ENCODE measurements around the gene LMTK3.
"Not testable (repeated sequence)": the region's sequence is repeated elsewhere in the genome, so short reads cannot be mapped to it uniquely, and the experiment has no call there.

LMTK3 gene

GRCh38 chr19:48487544-48487943, 24.1 kb downstream of the LMTK3 start:
- DNase-seq, result no peak

GRCh38 chr19:48486706-48487105, 24.9 kb downstream of the LMTK3 start:
- not testable (repeated sequence) for DNase-seq

- DNase-seq, result no peak
Observed at GRCh38 chr19:48484931-48485612, 26.6 kb downstream of the LMTK3 start.

GRCh38 chr19:48484247-48484893, 27.3 kb downstream of the LMTK3 start:
- no peak for DNase-seq

GRCh38 chr19:48483301-48483700, 28.3 kb downstream of the LMTK3 start:
- no peak for DNase-seq

- no peak for DNase-seq
Observed at GRCh38 chr19:48481846-48482639, 29.6 kb downstream of the LMTK3 start.

GRCh38 chr19:48480558-48481500, 30.8 kb downstream of the LMTK3 start:
- DNase-seq, result no peak

GRCh38 chr19:48480183-48480557, 31.5 kb downstream of the LMTK3 start:
- DNase-seq, result no peak

GRCh38 chr19:48479686-48480085, 31.9 kb downstream of the LMTK3 start:
- DNase-seq, result no peak

GRCh38 chr19:48478339-48479256, 33.0 kb downstream of the LMTK3 start:
- no peak for DNase-seq

GRCh38 chr19:48477698-48478338, 33.8 kb downstream of the LMTK3 start:
- DNase-seq, result no peak

- no peak for DNase-seq
Observed at GRCh38 chr19:48477067-48477685, 34.5 kb downstream of the LMTK3 start.

GRCh38 chr19:48476176-48476575, 35.5 kb downstream of the LMTK3 start:
- DNase-seq, result no peak

GRCh38 chr19:48475369-48476068, 36.1 kb downstream of the LMTK3 start:
- DNase-seq, result no peak

GRCh38 chr19:48474084-48474592, 37.5 kb downstream of the LMTK3 start:
- no peak for DNase-seq

GRCh38 chr19:48473161-48473966, 38.3 kb downstream of the LMTK3 start:
- no peak for DNase-seq

- no peak for DNase-seq
Observed at GRCh38 chr19:48471836-48472235, 39.8 kb downstream of the LMTK3 start.

GRCh38 chr19:48470856-48471255, 40.8 kb downstream of the LMTK3 start:
- DNase-seq, result no peak

Measured in NCI-H524 (cell line).